Measurements from ENCODE around the gene SLC2A13.

Gene SLC2A13

GRCh38 chr12:39872425-39872824 is 233.5 kb downstream of the SLC2A13 start:
- no peaks in the 10 kb centered on the region for H3K9me3 ChIP-seq (ENCODE audit: control insufficient read depth, insufficient read depth, low read depth, low read length)
- H3K4me1 ChIP-seq (ENCODE audit: control insufficient read depth, insufficient read depth, low read length): no peaks in the 10 kb centered on the region
- H3K36me3 ChIP-seq (ENCODE audit: control insufficient read depth in 2 of 2, insufficient read depth in 1 of 2, low read length in 2 of 2): no peaks in the 10 kb centered on the region
- CTCF ChIA-PET: interaction anchor here (0.6 kb wide), 1 partner anchor 119 kb away, joined by 3 read pairs; no protein-coding TSS in a partner anchor
- POLR2A ChIA-PET: no interaction called here
- TF ChIP-seq ZNF2 (tag by site-specific recombination; IDR thresholded peaks at IDR 0.05) (no peak), ZNF433 (tag by site-specific recombination; IDR thresholded peaks at IDR 0.05; ENCODE audit: low read depth) (no peak), ZNF747 (tag by site-specific recombination; IDR thresholded peaks at IDR 0.05) (no peak), BCL11A (tag by site-specific recombination; IDR thresholded peaks at IDR 0.05; ENCODE audit: low read depth) (no peak), ZNF544 (tag by site-specific recombination; IDR thresholded peaks at IDR 0.05) (no peak), ZNF701 (tag by site-specific recombination; IDR thresholded peaks at IDR 0.05) (no peak), ZNF777 (tag by site-specific recombination; IDR thresholded peaks at IDR 0.05; ENCODE audit: borderline replicate concordance) (no peak), ZNF521 (tag by site-specific recombination; IDR thresholded peaks at IDR 0.05) (no peak), PATZ1 (tag by site-specific recombination; IDR thresholded peaks at IDR 0.05) (no peak)
- no peak overlapping the region for H3K27ac ChIP-seq (ENCODE audit: extremely low read depth, low read depth, low read length)
- H3K4me3 ChIP-seq (ENCODE audit: low read depth, low read length): no peak overlapping the region

GRCh38 chr12:39868328-39868725 is 237.6 kb downstream of the SLC2A13 start:
- TF ChIP-seq ZNF423 (tag by site-specific recombination; IDR thresholded peaks at IDR 0.05) (no peak), ZNF169 (tag by site-specific recombination; IDR thresholded peaks at IDR 0.05) (no peak), ZNF48 (tag by site-specific recombination; IDR thresholded peaks at IDR 0.05) (no peak), SP7 (tag by site-specific recombination; IDR thresholded peaks at IDR 0.05) (no peak), ZBTB8A (tag by site-specific recombination; IDR thresholded peaks at IDR 0.05) (no peak), KLF16 (tag by site-specific recombination; IDR thresholded peaks at IDR 0.05) (no peak), ZNF513 (tag by site-specific recombination; IDR thresholded peaks at IDR 0.05) (no peak), ZNF837 (tag by site-specific recombination; IDR thresholded peaks at IDR 0.05) (no peak), ZNF157 (tag by site-specific recombination; IDR thresholded peaks at IDR 0.05) (no peak), ZNF398 (tag by site-specific recombination; IDR thresholded peaks at IDR 0.05) (no peak), ZNF133 (tag by site-specific recombination; IDR thresholded peaks at IDR 0.05) (no peak), ZNF549 (tag by site-specific recombination; IDR thresholded peaks at IDR 0.05) (no peak), ZSCAN23 (tag by site-specific recombination; IDR thresholded peaks at IDR 0.05) (no peak), ZEB2 (tag by site-specific recombination; IDR thresholded peaks at IDR 0.05) (no peak), ZNF677 (tag by site-specific recombination; IDR thresholded peaks at IDR 0.05) (no peak)
- TF ChIP-seq, protein P1, sequence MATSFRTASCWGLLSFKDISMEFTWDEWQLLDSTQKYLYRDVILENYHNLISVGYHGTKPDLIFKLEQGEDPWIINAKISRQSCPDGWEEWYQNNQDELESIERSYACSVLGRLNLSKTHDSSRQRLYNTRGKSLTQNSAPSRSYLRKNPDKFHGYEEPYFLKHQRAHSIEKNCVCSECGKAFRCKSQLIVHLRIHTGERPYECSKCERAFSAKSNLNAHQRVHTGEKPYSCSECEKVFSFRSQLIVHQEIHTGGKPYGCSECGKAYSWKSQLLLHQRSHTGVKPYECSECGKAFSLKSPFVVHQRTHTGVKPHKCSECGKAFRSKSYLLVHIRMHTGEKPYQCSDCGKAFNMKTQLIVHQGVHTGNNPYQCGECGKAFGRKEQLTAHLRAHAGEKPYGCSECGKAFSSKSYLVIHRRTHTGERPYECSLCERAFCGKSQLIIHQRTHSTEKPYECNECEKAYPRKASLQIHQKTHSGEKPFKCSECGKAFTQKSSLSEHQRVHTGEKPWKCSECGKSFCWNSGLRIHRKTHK (tag by site-specific recombination; IDR thresholded peaks at IDR 0.05): no peak
- TF ChIP-seq, protein P2, sequence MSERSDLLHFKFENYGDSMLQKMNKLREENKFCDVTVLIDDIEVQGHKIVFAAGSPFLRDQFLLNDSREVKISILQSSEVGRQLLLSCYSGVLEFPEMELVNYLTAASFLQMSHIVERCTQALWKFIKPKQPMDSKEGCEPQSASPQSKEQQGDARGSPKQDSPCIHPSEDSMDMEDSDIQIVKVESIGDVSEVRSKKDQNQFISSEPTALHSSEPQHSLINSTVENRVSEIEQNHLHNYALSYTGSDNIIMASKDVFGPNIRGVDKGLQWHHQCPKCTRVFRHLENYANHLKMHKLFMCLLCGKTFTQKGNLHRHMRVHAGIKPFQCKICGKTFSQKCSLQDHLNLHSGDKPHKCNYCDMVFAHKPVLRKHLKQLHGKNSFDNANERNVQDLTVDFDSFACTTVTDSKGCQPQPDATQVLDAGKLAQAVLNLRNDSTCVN (tag by site-specific recombination; optimal IDR thresholded peaks at IDR 0.05): no peak
- Histone ChIP-seq H3K4me3 (ENCODE audit: low read depth, low read length) (no peak overlapping the region), H3K36me3 (ENCODE audit: control insufficient read depth in 2 of 2, insufficient read depth in 1 of 2, low read length in 2 of 2) (no peaks in the 10 kb centered on the region), H3K27ac (ENCODE audit: extremely low read depth, low read depth, low read length) (no peak overlapping the region), H3K9me3 (ENCODE audit: control insufficient read depth, insufficient read depth, low read depth, low read length) (no peaks in the 10 kb centered on the region), H3K4me1 (ENCODE audit: control insufficient read depth, insufficient read depth, low read length) (no peaks in the 10 kb centered on the region)
- CTCF ChIA-PET: no interaction called here
- POLR2A ChIA-PET: no interaction called here

Data from HEK293 (cell line).